Activated T-cell treated with anti-CD3 and anti-CD28 coated beads for 1 hour (primary cell): Measurements from ENCODE around the gene SGTA.
"Not testable (repeated sequence)": the region's sequence is repeated elsewhere in the genome, so short reads cannot be mapped to it uniquely, and the experiment has no call there.

Experiments
- DNase-seq: peaks from one replicate; pipeline ENCODE4 v3.0.0-alpha.2; 2020; ENCODE audit warnings: low read depth

SGTA gene

DNA sequence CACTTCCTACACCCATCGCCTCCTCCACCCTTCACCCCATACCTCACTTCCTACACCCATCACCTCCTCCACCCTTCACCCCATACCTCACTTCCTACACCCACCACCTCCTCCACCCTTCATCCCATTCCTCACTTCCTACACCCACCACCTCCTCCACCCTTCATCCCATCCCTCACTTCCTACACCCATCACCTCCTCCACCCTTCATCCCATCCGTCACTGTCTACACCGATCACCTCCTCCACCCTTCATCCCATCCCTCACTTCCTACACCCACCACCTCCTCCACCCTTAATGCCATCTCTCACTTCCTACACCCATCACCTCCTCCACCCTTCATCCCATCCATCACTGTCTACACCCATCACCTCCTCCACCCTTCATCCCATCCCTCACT is 69.9 kb downstream of the SGTA start:
- DNase-seq = not testable (repeated sequence)

DNA sequence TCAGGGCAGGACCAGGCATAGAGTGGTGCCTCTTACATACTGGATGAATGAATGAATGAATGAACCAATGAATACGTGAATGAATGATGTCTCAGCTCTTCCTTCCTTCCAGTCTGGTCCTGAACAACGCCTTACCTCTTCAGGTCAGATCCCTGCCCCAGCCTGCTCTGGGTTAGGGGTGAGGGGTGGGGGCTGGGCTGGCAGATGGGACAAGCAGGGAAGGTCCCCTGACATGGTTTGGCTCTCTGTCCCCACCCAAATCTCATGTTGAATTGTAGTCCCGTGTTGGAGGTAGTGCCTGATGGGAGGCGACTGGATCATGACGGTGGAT is 71.2 kb downstream of the SGTA start:
- no peak for DNase-seq

DNA sequence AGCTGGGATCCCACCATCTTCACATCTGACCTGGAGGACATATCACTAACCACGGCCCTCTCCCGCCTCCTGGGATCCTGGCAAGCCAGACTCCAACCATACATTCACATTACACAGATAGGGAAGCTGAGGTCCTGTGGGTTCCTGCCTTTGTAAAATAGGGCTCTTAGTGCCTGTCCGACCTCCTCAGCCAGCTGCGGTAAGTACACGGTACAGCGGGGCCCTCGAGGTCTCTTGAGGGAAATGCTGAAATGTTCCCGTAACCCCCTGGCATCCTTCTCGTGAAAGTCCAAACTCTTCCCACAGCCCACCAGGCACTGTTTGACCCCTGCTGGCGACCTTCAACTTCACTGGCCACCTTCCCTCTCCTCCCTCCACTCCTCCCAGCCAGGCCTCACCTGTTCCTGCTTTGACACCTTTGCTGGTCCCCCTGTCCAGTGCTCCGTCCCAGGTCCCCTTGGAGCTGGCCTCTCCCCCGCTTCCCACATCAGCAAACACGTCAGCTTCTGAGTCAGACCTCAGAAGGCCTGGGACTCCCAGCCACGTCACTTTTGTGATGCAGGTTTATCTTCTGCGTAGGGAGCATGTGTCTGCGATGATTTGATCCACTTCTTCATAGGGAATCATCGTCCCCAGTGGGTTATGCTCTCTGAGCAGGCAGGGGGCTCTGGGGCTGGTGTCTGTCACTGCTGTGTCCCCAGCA is 71.8 kb downstream of the SGTA start:
- no peak for DNase-seq

DNA sequence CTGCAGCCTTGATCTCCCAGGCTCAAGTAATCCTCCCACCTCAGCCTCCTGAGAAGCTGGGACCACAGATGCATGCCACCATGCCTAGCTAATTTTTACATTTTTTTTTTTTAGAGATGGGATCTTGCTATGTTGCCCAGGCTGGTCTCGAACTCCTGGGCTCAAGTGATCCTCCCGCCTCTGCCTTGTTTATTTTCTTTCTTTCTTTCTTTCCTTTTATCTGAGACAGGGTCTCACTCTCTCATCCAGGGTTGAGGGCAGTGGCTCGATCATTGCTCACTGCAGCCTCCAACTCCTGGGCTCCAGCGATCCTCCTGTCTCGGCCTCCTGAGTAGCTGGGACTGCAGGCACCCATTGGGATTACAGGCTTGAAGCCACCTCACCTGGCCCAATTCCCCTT is 76.8 kb downstream of the SGTA start:
- no peak for DNase-seq
